ENCODE measurements around the gene NOX1. TPM values are rescaled to one million over a fixed set of nuclear protein-coding genes. Genes with fewer than 3 reads are reported as not detected.
"Not testable (repeated sequence)": the region's sequence is repeated elsewhere in the genome, so short reads cannot be mapped to it uniquely, and the experiment has no call there.

NOX1 gene
- total and polyA plus RNA-seq, 5 donors, result not detected

- ATAC-seq, result no peak
- Histone ChIP-seq H3K27ac (ENCODE audit: low read length) (no peak overlapping the region), H3K27me3 (ENCODE audit: control insufficient read depth, insufficient read depth) (no peaks in the 10 kb centered on the region), H3K4me3 (ENCODE audit: low read length) (no peak overlapping the region), H3K4me1 (ENCODE audit: control insufficient read depth, insufficient read depth, low read length) (no peaks in the 10 kb centered on the region), H3K9me3 (ENCODE audit: control insufficient read depth, low read length) (no peaks in the 10 kb centered on the region)
- DNase-seq, result no peak
- intact Hi-C loops (cut with DNase I), result no loop called here
- 56% methylated on average over 2 of the region's 2 CpGs for WGBS
Measured at GRCh38 chrX:100817340-100817739, 56.8 kb downstream of the NOX1 start.

- DNase-seq (no peak), ATAC-seq (no peak)
- no peaks in the 10 kb centered on the region for H3K9me3 ChIP-seq (ENCODE audit: control insufficient read depth, low read length)
- H3K4me1 ChIP-seq (ENCODE audit: control insufficient read depth, insufficient read depth, low read length), result no peaks in the 10 kb centered on the region
- no peak overlapping the region for H3K4me3 ChIP-seq (ENCODE audit: low read length)
- WGBS, result 34% methylated on average over 12 of the region's 12 CpGs
- no peak overlapping the region for H3K27ac ChIP-seq (ENCODE audit: low read length)
- no peaks in the 10 kb centered on the region for H3K27me3 ChIP-seq (ENCODE audit: control insufficient read depth, insufficient read depth)
- intact Hi-C loops (cut with DNase I), result no loop called here
Measured at GRCh38 chrX:100812216-100813158, 61.7 kb downstream of the NOX1 start.

- H3K9me3 ChIP-seq (ENCODE audit: control insufficient read depth, low read length); intact Hi-C loops (cut with DNase I); H3K4me1 ChIP-seq (ENCODE audit: control insufficient read depth, insufficient read depth, low read length); H3K27ac ChIP-seq (ENCODE audit: low read length); H3K27me3 ChIP-seq (ENCODE audit: control insufficient read depth, insufficient read depth); H3K4me3 ChIP-seq (ENCODE audit: low read length); DNase-seq; ATAC-seq: not testable (repeated sequence)
- WGBS, result 90% methylated on average over 7 of the region's 7 CpGs
Measured at GRCh38 chrX:100808265-100808664, 65.9 kb downstream of the NOX1 start.

DNA sequence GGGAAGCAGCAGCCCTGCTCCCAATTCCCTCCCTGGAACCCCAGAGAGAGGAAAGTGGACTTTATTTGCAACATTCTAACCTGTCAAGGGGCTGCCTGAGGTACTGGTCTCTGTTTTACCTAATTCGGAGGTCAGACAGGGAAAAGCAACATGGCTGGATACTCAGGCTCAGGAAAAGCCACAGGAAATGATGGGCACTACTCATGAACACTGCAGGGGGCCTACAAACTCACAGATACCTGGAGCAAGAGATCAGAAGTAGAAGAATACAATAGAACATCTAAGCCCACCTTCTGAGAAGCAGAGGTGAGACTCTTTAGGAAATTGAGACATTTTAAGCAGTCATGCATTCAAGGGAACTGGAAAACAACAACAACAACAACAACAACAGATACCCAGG lies 69.4 kb downstream of the NOX1 start:
- DNase-seq (no peak), ATAC-seq (no peak)
- Histone ChIP-seq H3K27ac (ENCODE audit: low read length) (no peak overlapping the region), H3K27me3 (ENCODE audit: control insufficient read depth, insufficient read depth) (no peaks in the 10 kb centered on the region), H3K4me3 (ENCODE audit: low read length) (no peak overlapping the region), H3K4me1 (ENCODE audit: control insufficient read depth, insufficient read depth, low read length) (no peaks in the 10 kb centered on the region), H3K9me3 (ENCODE audit: control insufficient read depth, low read length) (no peaks in the 10 kb centered on the region)
- intact Hi-C loops (cut with DNase I), result no loop called here
- WGBS, result 67% methylated on average over 1 of the region's 1 CpG

DNA sequence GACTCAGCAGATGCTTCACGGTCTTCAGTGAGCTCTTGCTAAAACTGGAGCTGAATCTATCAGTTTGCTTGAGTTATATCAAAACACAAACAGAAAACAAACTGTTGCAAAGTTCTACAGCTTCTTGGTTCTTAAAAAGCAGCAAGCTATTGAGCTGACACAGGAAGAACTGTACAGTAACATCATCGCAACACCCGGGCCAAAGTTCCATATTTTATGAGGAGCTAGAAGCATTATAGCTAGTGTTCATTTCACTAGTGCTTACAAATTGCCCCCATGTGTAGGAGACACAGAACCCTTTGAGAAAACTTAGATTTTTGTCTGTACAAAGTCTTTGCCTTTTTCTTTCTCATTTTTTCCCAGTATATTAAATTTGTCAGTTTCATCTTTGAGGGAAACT lies 71.3 kb downstream of the NOX1 start:
- no peaks in the 10 kb centered on the region for H3K4me1 ChIP-seq (ENCODE audit: control insufficient read depth, insufficient read depth, low read length)
- H3K27me3 ChIP-seq (ENCODE audit: control insufficient read depth, insufficient read depth), result no peaks in the 10 kb centered on the region
- ATAC-seq (no peak), DNase-seq (no peak)
- H3K27ac ChIP-seq (ENCODE audit: low read length), result no peak overlapping the region
- no peaks in the 10 kb centered on the region for H3K9me3 ChIP-seq (ENCODE audit: control insufficient read depth, low read length)
- intact Hi-C loops (cut with DNase I), result no loop called here
- H3K4me3 ChIP-seq (ENCODE audit: low read length), result no peak overlapping the region
- WGBS, result 76% methylated on average over 3 of the region's 3 CpGs

GRCh38 chrX:100798484-100799214 lies 75.5 kb downstream of the NOX1 start:
- no peak for DNase-seq
- ATAC-seq, result no peak
- Histone ChIP-seq H3K27ac (ENCODE audit: low read length) (no peak overlapping the region), H3K4me1 (ENCODE audit: control insufficient read depth, insufficient read depth, low read length) (no peaks in the 10 kb centered on the region), H3K4me3 (ENCODE audit: low read length) (no peak overlapping the region), H3K27me3 (ENCODE audit: control insufficient read depth, insufficient read depth) (no peaks in the 10 kb centered on the region), H3K9me3 (ENCODE audit: control insufficient read depth, low read length) (no peaks in the 10 kb centered on the region)
- intact Hi-C loops (cut with DNase I), result no loop called here
- 59% methylated on average over 4 of the region's 4 CpGs for WGBS

DNA sequence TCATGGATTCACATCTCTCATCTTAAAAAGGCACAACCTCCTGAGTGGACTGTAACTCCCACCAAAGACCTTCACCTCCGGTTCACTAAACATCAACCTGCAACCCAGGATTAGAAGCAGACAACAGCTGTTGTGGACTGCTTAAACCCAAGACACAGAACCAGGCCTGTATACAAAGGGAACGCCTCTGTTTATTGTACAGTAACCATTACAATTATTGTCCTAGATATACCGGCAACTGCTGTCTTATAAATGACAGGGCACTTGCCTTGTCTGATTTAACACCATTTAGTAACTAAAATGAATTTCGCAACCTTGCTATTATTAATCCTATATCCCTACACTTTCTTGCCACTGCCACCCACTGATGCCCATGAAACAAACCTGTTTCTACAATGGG lies 76.8 kb downstream of the NOX1 start:
- no peaks in the 10 kb centered on the region for H3K9me3 ChIP-seq (ENCODE audit: control insufficient read depth, low read length)
- WGBS, result 87% methylated on average over 4 of the region's 4 CpGs
- no peak overlapping the region for H3K4me3 ChIP-seq (ENCODE audit: low read length)

GRCh38 chrX:100796371-100796770 lies 77.8 kb downstream of the NOX1 start:
- 79% methylated on average over 7 of the region's 7 CpGs for WGBS
- H3K4me3 ChIP-seq (ENCODE audit: low read length); H3K9me3 ChIP-seq (ENCODE audit: control insufficient read depth, low read length); DNase-seq; H3K4me1 ChIP-seq (ENCODE audit: control insufficient read depth, insufficient read depth, low read length); H3K27ac ChIP-seq (ENCODE audit: low read length); intact Hi-C loops (cut with DNase I); H3K27me3 ChIP-seq (ENCODE audit: control insufficient read depth, insufficient read depth); ATAC-seq: not testable (repeated sequence)

More for the DNA sequence above, 76.8 kb downstream of the NOX1 start:
- no peak for ATAC-seq
- Histone ChIP-seq H3K4me1 (ENCODE audit: control insufficient read depth, insufficient read depth, low read length) (no peaks in the 10 kb centered on the region), H3K27ac (ENCODE audit: low read length) (no peak overlapping the region), H3K27me3 (ENCODE audit: control insufficient read depth, insufficient read depth) (no peaks in the 10 kb centered on the region)
- no peak for DNase-seq
- intact Hi-C loops (cut with DNase I), result no loop called here

Other genes with a start within 250 kb of the NOX1 start
- gene TSPAN6, start 237.6 kb downstream of the NOX1 start, total RNA-seq, result 10 to 100 TPM in 1 of 4 donors, 1 to 10 TPM in 3; 6.2 to 10.2 (median 8.8) TPM
- 11.9 TPM for gene TSPAN6, start 237.6 kb downstream of the NOX1 start, polyA plus RNA-seq
- gene SRPX2, start 230.2 kb downstream of the NOX1 start, total RNA-seq, result 10 to 100 TPM in 1 of 4 donors, 1 to 10 TPM in 3; 2.5 to 27.6 (median 4.8) TPM
- 4.1 TPM for gene SRPX2, start 230.2 kb downstream of the NOX1 start, polyA plus RNA-seq
- gene SYTL4, start 142.2 kb downstream of the NOX1 start, total RNA-seq, result 1 to 10 TPM; 3.2 to 6.7 (median 4.9) TPM
- gene SYTL4, start 142.2 kb downstream of the NOX1 start, polyA plus RNA-seq, result 3.4 TPM
- gene CSTF2, start 54.0 kb downstream of the NOX1 start, total RNA-seq, result 10 to 100 TPM in 1 of 4 donors, 1 to 10 TPM in 3; 5.8 to 10.9 (median 8.0) TPM
- 4.1 TPM for gene CSTF2, start 54.0 kb downstream of the NOX1 start, polyA plus RNA-seq
- not detected for gene XKRX, start 54.6 kb upstream of the NOX1 start, total RNA-seq
- not detected for gene XKRX, start 54.6 kb upstream of the NOX1 start, polyA plus RNA-seq
- not detected for gene ARL13A, start 95.3 kb upstream of the NOX1 start, total RNA-seq
- gene ARL13A, start 95.3 kb upstream of the NOX1 start, polyA plus RNA-seq, result not detected
- gene TRMT2B, start 177.8 kb upstream of the NOX1 start, total RNA-seq, result 10 to 100 TPM; 19.4 to 22.6 (median 21.0) TPM
- gene TRMT2B, start 177.8 kb upstream of the NOX1 start, polyA plus RNA-seq, result 14.7 TPM
- gene TMEM35A, start 204.5 kb upstream of the NOX1 start, total RNA-seq, result under 1 TPM; 0.23 to 0.50 (median 0.33) TPM
- gene TMEM35A, start 204.5 kb upstream of the NOX1 start, polyA plus RNA-seq, result 0.66 TPM
- under 1 TPM; 0.31 to 0.85 (median 0.58) TPM for gene CENPI, start 223.8 kb upstream of the NOX1 start, total RNA-seq
- 0.38 TPM for gene CENPI, start 223.8 kb upstream of the NOX1 start, polyA plus RNA-seq

Measured in right cardiac atrium (tissue), 5 donors.